GM23248 (cell line): ENCODE results near the gene TCF7L2. TPM values are rescaled to one million over a fixed set of nuclear protein-coding genes. Genes with fewer than 3 reads are reported as not detected.

ENCODE experiments used
- DNase-seq: peaks from one replicate; pipeline ENCODE4 v3.0.0-alpha.2; 2015
- H2AFZ ChIP-seq: fragments of 200-600 bp; sonication (generic); 2 replicates; pipeline ENCODE4 v1.6.1; 2016; ENCODE audit warnings: antibody characterized with exemption
- H3F3A ChIP-seq: fragments of 200-600 bp; sonication (generic); 2 replicates; pipeline ENCODE4 v1.6.1; 2016; ENCODE audit warnings: mild to moderate bottlenecking, antibody characterized with exemption, mixed run types; ENCODE audit not compliant: insufficient read depth
- H3K27ac ChIP-seq: fragments of 200-600 bp; sonication (generic); 2 replicates; pipeline ENCODE4 v1.5.1; 2016; ENCODE audit warnings: mild to moderate bottlenecking
- H3K27me3 ChIP-seq: fragments of 200-600 bp; sonication (generic); replicated peaks from 2 replicates; pipeline ENCODE4 v1.6.1; 2016; ENCODE audit warnings: mild to moderate bottlenecking; ENCODE audit not compliant: insufficient read depth
- H3K36me3 ChIP-seq: fragments of 200-600 bp; sonication (generic); 2 replicates; pipeline ENCODE4 v1.6.1; 2016; ENCODE audit warnings: low read depth, mild to moderate bottlenecking
- H3K4me1 ChIP-seq: fragments of 200-600 bp; sonication (generic); 2 replicates; pipeline ENCODE4 v1.6.1; 2016; ENCODE audit warnings: mild to moderate bottlenecking; ENCODE audit not compliant: insufficient read depth
- H3K4me2 ChIP-seq: fragments of 200-600 bp; sonication (generic); one replicate; pipeline ENCODE4 v1.6.1; 2016; ENCODE audit warnings: mild to moderate bottlenecking; ENCODE audit not compliant: unreplicated experiment
- H3K4me3 ChIP-seq: fragments of 200-600 bp; sonication (generic); 2 replicates; pipeline ENCODE4 v1.5.1; 2016; ENCODE audit warnings: mild to moderate bottlenecking
- H3K79me2 ChIP-seq: fragments of 200-600 bp; sonication (generic); 2 replicates; pipeline ENCODE4 v1.6.1; 2016; ENCODE audit warnings: mild to moderate bottlenecking; ENCODE audit not compliant: insufficient read depth
- H3K9ac ChIP-seq: fragments of 200-600 bp; sonication (generic); 2 replicates; pipeline ENCODE4 v1.6.1; 2016; ENCODE audit warnings: mild to moderate bottlenecking
- H3K9me2 ChIP-seq: fragments of 200-600 bp; sonication (generic); 2 replicates; pipeline ENCODE4 v1.6.1; 2016; ENCODE audit warnings: mixed run types, mild to moderate bottlenecking, moderate library complexity; ENCODE audit not compliant: insufficient read depth
- H3K9me3 ChIP-seq: fragments of 200-600 bp; sonication (generic); one replicate; pipeline ENCODE4 v1.6.1; 2017; ENCODE audit warnings: low read depth
- H4K20me1 ChIP-seq: fragments of 200-600 bp; sonication (generic); 2 replicates; pipeline ENCODE4 v1.6.0; 2016; ENCODE audit not compliant: insufficient read depth
- EZH2 ChIP-seq: fragments of 200-600 bp; sonication (generic); IDR thresholded peaks from 2 replicates; pipeline ENCODE4 v1.6.1; 2018; ENCODE audit warnings: antibody characterized with exemption, mild to moderate bottlenecking; ENCODE audit not compliant: insufficient read depth, poor library complexity, severe bottlenecking
- EZH2phosphoT487 ChIP-seq: fragments of 200-600 bp; sonication (generic); IDR thresholded peaks from 2 replicates; pipeline ENCODE4 v1.6.1; 2018; ENCODE audit warnings: antibody characterized with exemption, moderate library complexity, mild to moderate bottlenecking, low read depth; ENCODE audit not compliant: insufficient read depth
- WGBS, 2 experiments: methylation state at CpG; one replicate each; pipeline ENCODE4 v1.1.6; 2015 to 2017; ENCODE audit warnings: low lambda C conversion rate in 2 of 2, low coverage in 1 of 2; ENCODE audit errors: missing lambda C conversion rate in 2 of 2; 5-methylcytosine and 5-hydroxymethylcytosine counted together
- in situ Hi-C: fragments of 300-500 bp; cut with MboI; formaldehyde crosslinking; loops from 2 replicates; pipeline ENCODE4 v1.15.0; 2020
- polyA plus RNA-seq: library from polyadenylated mRNA; unstranded; fragments of >200 nt; fragmentation: Nextera tagmentation; extraction: Ambion mirVana; gene quantifications from 2 replicates; pipeline ENCODE4 v1.2.1, GENCODE V29; 2016
- total RNA-seq: library from RNA; depleted of rRNA; stranded (reverse); fragments of >200 nt; shearing (Covaris generic); gene quantifications from 2 replicates; pipeline ENCODE4 v1.2.3, GENCODE V29; 2014

The TCF7L2 gene
- total and polyA plus RNA-seq, 2 experiments from 2014 or later = 6.2 to 19.3 TPM

DNA sequence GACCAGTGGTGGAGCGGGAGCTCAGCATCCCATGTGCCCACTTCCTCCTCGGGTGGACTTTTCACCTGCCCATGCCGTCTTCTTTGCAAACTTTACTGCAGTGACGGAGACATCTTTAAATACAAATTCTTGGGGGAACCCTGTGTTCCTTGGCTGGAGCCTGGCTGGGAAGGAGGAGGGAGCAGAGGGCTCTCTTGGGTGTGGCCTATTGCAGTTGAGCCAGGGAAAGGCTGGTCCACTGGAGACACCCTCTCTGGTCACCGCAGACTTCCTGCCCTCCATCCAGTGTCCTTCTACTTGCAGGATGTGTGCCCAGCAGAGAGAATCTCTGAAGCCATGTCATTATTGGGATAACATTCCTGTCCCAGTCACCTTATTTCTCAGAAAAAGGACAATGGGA lies 67.3 kb downstream of the TCF7L2 start:
- no peak overlapping the region for H3K9ac ChIP-seq
- H3K9me2 ChIP-seq = no peaks in the 10 kb centered on the region
- DNase-seq = no peak
- in situ Hi-C loops = no loop called here
- no peak overlapping the region for H3K27ac ChIP-seq
- no peaks in the 10 kb centered on the region for H3K27me3 ChIP-seq
- H3K4me3 ChIP-seq = no peak overlapping the region
- H3K4me2 ChIP-seq = no peak overlapping the region
- H2AFZ ChIP-seq = no peak overlapping the region
- TF ChIP-seq EZH2phosphoT487 = no peak
- TF ChIP-seq EZH2 = no peak
- H3K9me3 ChIP-seq = no peaks in the 10 kb centered on the region
- H3F3A ChIP-seq = no peaks in the 10 kb centered on the region
- H4K20me1 ChIP-seq = peaks cover 11% of the 10 kb centered on the region
- no peaks in the 10 kb centered on the region for H3K36me3 ChIP-seq
- WGBS, 2 experiments = 40 to 52% methylated on average over 5 of the region's 5 CpGs
- H3K4me1 ChIP-seq = peaks cover 13% of the 10 kb centered on the region
- peaks cover 100% of the 10 kb centered on the region for H3K79me2 ChIP-seq

GRCh38 chr10:113018034-113018433 lies 68.0 kb downstream of the TCF7L2 start:
- Histone ChIP-seq H3K4me3 (no peak overlapping the region), H3K9ac (no peak overlapping the region), H3K4me2 (no peak overlapping the region), H3K27me3 (no peaks in the 10 kb centered on the region), H3K27ac (no peak overlapping the region), H4K20me1 (peaks cover 10% of the 10 kb centered on the region), H3K4me1 (peaks cover 13% of the 10 kb centered on the region), H3K79me2 (peaks cover 100% of the 10 kb centered on the region), H3K36me3 (no peaks in the 10 kb centered on the region), H3K9me2 (no peaks in the 10 kb centered on the region), H3K9me3 (no peaks in the 10 kb centered on the region), H2AFZ (no peak overlapping the region), H3F3A (no peaks in the 10 kb centered on the region)
- no peak for DNase-seq
- TF ChIP-seq EZH2phosphoT487 (no peak), EZH2 (no peak)
- 91 to 98% methylated on average over 3 of the region's 3 CpGs for WGBS, 2 experiments
- in situ Hi-C loops = no loop called here

GRCh38 chr10:113019096-113019495 lies 69.0 kb downstream of the TCF7L2 start:
- Histone ChIP-seq H3K9me3 (no peaks in the 10 kb centered on the region), H4K20me1 (peaks cover 8% of the 10 kb centered on the region), H3F3A (no peaks in the 10 kb centered on the region), H3K79me2 (peaks cover 97% of the 10 kb centered on the region), H3K36me3 (no peaks in the 10 kb centered on the region), H2AFZ (no peak overlapping the region), H3K9me2 (no peaks in the 10 kb centered on the region), H3K4me3 (no peak overlapping the region), H3K4me2 (no peak overlapping the region), H3K27me3 (no peaks in the 10 kb centered on the region), H3K9ac (no peak overlapping the region), H3K4me1 (peaks cover 13% of the 10 kb centered on the region), H3K27ac (no peak overlapping the region)
- DNase-seq = no peak
- 69 to 76% methylated on average over 8 of the region's 8 CpGs for WGBS, 2 experiments
- in situ Hi-C loops = no loop called here
- TF ChIP-seq EZH2 (no peak), EZH2phosphoT487 (no peak)

DNA sequence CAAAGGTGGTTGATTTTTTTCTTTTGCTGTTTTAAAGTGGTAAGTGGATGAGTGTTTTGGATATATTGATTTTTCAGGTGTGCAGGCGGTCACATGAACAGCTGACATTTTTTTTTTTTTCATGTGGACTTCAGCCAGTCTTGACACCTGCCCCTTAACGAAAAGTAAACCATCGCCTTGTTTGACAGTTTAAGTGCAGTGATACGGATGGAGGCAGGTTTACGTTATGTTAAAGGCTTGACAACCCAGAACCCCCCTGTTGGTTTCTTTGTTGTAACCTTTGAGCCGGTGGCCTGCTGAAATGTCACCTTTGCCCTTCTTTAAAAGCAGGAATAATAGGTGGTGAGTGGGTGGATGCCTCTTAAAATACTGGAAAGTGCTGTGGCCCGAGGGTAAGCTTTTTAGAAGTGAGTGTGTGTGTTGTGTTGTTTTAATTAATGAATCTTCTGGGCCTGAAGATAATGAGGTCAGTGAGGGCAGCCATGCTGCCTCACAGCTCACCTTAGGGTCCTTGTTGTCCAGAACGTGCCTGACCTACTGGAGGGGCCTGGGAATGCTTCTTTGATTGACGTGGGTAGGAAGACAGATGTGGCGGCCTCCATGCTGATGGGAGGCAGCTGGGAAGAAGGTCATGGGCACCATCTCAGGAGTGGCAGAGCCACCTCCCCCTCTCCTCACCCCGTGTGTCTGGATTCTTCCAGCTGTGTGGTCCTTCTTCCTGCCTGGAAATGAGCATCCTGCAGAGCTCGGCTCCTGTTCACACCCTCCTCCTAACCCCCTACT lies 69.8 kb downstream of the TCF7L2 start:
- Histone ChIP-seq H3K4me1 (peaks cover 13% of the 10 kb centered on the region), H3K9ac (no peak overlapping the region), H3K4me3 (no peak overlapping the region), H3K36me3 (no peaks in the 10 kb centered on the region), H3K27ac (no peak overlapping the region), H3F3A (no peaks in the 10 kb centered on the region), H3K9me3 (no peaks in the 10 kb centered on the region), H2AFZ (no peak overlapping the region), H3K79me2 (peaks cover 97% of the 10 kb centered on the region), H3K9me2 (no peaks in the 10 kb centered on the region), H4K20me1 (peaks cover 6% of the 10 kb centered on the region), H3K4me2 (no peak overlapping the region), H3K27me3 (no peaks in the 10 kb centered on the region)
- TF ChIP-seq EZH2phosphoT487 = no peak
- TF ChIP-seq EZH2 = no peak
- DNase-seq = no peak
- 82 to 84% methylated on average over 12 of the region's 12 CpGs for WGBS, 2 experiments
- in situ Hi-C loops = no loop called here
